Iris pigment epithelial cell (primary cell): Measurements from ENCODE around the gene PYURF.

ENCODE experiments used
- DNase-seq: peaks from one replicate; pipeline ENCODE4 v3.0.0-alpha.2; 2011; ENCODE audit warnings: low read depth

PYURF gene

GRCh38 chr4:88511236-88511635 is 12.3 kb downstream of the PYURF start:
- no peak for DNase-seq

DNA sequence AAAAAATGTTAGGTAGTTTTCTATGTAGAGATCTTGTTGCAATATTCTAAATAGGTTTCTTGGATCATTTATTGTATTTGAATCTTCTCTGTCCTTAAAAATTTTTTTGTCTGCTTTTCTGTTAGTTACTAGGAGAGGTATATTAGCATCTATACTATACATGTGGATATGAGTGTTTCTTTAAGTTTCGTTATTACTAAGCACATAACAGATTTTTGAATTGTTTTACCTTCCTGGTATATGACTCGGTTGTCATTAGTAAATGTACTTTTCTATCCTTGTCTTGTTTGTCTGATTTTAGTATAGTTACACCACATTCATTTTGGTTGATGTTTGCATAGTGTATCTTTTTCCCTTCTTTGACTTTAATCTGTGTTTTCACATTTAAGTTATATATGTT is 20.2 kb downstream of the PYURF start:
- no peak for DNase-seq

GRCh38 chr4:88497859-88498409 is 25.6 kb downstream of the PYURF start:
- no peak for DNase-seq

DNA sequence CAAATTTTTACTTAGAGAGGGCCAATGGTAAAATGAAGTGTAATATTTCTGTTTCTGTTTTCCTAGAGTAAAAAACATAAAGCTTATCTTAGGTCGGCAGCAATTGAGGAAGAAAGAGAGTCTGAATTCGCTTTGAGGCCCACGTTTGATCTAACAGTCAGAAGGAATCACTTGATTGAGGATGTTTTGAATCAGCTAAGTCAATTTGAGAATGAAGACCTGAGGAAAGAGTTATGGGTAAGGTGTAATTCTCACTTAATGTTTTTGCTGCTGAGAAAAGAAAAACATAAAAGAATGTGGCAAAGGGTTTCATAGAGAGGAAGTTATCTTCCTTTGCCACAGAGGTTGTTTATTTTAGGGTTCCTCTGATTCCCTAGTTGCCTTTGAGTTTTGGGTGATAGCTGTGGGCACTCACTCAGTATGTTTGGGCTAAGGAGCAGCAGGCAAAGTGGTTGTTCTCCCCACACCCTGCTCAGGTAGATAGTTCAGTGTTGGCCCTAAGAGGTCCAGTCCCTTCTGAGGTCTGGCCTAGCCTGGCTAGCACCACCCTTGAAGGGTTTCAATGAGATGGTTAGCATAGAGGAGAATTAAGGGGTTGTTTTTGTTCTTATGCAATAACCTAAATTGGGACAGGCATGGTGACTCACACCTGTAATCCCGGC is 34.3 kb downstream of the PYURF start:
- no peak for DNase-seq

DNA sequence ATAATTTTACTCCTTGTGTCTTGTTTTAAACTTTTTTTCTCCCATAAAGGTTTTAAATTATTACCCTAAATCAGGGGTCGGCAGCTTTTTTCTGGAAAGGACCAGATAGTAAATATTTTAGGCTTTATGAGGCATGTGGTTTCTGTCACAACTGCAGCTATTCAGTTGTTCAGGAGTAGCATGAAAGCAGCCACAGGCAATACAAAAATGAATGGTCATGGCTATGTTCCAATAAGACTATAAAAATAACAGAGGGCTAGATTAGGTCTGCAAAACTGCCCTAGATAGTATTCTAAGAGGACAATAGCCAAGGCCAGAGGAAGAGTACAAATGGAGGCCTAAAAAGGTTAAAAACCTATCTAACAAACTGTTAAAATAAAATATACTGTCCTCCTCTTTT is 42.0 kb downstream of the PYURF start:
- DNase-seq = no peak

DNA sequence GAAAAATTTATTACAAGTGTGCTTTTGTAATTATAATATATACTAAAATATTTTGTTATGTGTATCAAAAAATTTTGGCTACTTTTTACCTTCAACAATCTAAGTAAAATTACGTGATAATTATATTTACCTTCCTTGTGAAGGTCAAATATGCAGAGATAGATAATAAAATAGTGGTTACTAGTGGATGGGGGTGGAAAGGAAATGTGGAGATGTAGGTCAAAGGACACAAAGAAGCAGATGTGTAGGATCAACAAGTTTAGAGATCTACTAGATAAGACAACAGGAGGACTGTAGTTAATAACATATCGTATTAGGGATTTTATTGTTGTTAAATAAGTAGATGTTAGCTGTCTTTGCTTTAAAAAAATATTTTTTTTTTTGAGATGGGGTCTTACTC is 45.3 kb downstream of the PYURF start:
- no peak for DNase-seq

- DNase-seq = no peak
Observed at GRCh38 chr4:88477229-88477860, 46.2 kb downstream of the PYURF start.
